Urinary bladder (tissue), 4 donors: ENCODE data around the gene ATP5F1E. TPM values are rescaled to one million over a fixed set of nuclear protein-coding genes. Genes with fewer than 3 reads are reported as not detected.

Source experiments
- DNase-seq: peaks from one replicate; pipeline ENCODE4 v3.0.0-alpha.2; 2015; ENCODE audit errors: extremely low spot score
- H3K27ac ChIP-seq: one replicate; pipeline ENCODE4 v1.5.1; 2013; ENCODE audit warnings: low read depth, mild to moderate bottlenecking, moderate library complexity
- H3K36me3 ChIP-seq: one replicate; pipeline ENCODE4 v1.6.1; 2013; ENCODE audit warnings: mild to moderate bottlenecking, moderate library complexity; ENCODE audit not compliant: insufficient read depth
- H3K4me1 ChIP-seq: one replicate; pipeline ENCODE4 v1.6.1; 2013; ENCODE audit warnings: mild to moderate bottlenecking, moderate library complexity; ENCODE audit not compliant: insufficient read depth
- H3K4me3 ChIP-seq: one replicate; pipeline ENCODE4 v1.5.1; 2013; ENCODE audit warnings: low read depth, low read length
- WGBS: extraction: QIAGEN DNeasy Blood & Tissue Kit; methylation state at CpG from one replicate; pipeline ENCODE4 v1.1.7; 2013; 5-methylcytosine and 5-hydroxymethylcytosine counted together
- polyA plus RNA-seq: library from polyadenylated mRNA; stranded (reverse); fragments of 200-250 nt; gene quantifications from one replicate; pipeline ENCODE4 v1.2.3, GENCODE V29; 2013
- total RNA-seq: library from RNA; depleted of rRNA; stranded (reverse); fragments of >200 nt; gene quantifications from one replicate; pipeline ENCODE4 v1.2.3, GENCODE V29; 2014
- donor health status: healthy with polysubstance abuse.
- donor health status: healthy.

ATP5F1E gene
- total and polyA plus RNA-seq, 2 donors: 26.8 to 50.7 TPM

DNA sequence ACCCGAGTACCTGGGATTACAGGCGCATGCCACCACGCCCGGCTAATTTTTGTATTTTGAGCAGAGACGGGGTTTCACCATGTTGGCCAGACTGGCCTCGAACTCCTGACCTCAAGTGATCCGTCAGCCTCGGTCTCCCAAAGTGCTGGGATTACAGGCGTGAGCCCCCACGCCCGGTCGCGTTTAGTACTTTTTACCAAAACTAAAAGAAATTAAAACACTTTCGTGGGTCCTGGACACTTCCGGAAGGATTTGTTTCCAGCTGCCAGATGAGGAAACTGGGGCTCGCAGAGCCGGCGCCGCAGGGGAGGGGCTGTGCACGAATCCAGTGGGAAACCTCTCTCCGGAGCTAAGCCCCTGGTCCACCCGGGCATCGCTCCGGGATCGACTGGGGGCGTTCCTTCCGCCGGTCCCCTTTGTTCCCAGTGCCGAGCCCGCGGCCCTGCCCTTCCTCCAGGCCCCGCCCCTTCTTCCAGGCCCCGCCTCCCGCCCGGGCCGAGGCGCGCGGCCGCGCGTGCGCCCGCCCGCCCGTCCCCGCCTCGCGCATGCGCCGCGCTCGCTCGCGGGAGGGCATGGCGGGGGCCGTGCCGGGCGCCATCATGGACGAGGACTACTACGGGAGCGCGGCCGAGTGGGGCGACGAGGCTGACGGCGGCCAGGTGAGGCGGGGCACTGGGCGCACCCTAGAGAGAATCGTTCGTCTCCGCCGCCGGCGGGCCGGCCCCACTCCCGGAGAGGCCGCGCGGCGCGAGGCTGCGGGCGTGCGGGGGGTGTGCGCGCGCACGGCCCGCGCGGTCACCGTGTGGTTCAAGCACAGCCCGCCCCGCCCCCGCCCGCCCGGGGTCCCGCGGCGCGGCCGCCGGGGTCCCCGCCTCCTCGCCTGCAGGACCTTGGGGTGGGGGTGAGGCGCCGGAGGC lies 51.2 kb downstream of the ATP5F1E start, which contains the start of gene NELFCD:
Gene NELFCD, plus strand, starts transcription at position 546 of the 917 bp plus-strand sequence. Its CDS starts 54 bp downstream, at position 600.
- no peaks in the 10 kb centered on the region for H3K4me1 ChIP-seq
- 8% methylated on average over 109 of the region's 109 CpGs for WGBS
- DNase-seq: peak; percentile 54
- H3K36me3 ChIP-seq: no peaks in the 10 kb centered on the region
- peak within 1 kb of the TSS; percentile 96 for H3K4me3 ChIP-seq
- H3K27ac ChIP-seq: peak within 1 kb of the TSS; percentile 85

DNA sequence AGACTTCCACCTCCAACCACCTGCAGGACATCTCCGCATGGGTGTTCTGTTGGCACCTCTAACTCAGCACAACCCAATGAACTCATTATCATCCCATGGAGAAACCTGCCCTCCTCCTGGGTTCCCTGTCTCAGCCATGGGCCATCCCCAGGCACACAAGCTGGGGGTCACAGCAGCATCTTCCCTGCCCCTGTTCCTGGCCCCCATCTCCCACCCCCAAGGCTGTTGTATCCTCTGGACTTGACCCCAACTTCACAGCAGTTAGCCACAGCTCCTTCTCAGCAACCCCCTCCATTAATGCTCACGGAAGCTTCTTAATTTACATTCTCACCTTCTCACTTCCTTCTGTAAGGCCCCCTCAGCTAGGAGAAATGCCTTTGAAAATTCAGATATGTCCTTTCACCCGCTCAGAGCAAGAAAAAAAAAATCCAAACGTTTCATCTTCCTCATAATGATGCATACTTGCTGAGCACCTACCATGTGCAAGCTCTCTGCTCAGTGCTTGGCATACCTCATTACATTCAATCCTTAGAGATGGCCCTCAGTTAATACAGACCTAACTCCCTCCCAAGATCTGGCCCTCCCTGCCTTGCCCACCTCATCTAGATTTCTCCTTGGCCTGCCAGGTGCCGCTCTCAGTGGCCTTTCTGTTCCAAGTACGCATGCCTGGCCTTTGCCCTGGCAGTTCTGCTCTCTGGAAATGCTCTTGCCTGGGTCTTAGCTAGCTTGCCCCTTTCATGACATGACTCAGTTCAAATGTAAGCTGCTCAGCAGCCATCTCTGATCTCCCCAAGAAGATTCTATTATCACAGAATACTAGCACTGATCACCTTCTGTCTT lies 53.6 kb downstream of the ATP5F1E start:
- no peak overlapping the region for H3K4me3 ChIP-seq
- H3K27ac ChIP-seq: no peak overlapping the region
- DNase-seq: no peak
- 67% methylated on average over 6 of the region's 6 CpGs for WGBS
- H3K4me1 ChIP-seq: no peaks in the 10 kb centered on the region
- H3K36me3 ChIP-seq: no peaks in the 10 kb centered on the region

DNA sequence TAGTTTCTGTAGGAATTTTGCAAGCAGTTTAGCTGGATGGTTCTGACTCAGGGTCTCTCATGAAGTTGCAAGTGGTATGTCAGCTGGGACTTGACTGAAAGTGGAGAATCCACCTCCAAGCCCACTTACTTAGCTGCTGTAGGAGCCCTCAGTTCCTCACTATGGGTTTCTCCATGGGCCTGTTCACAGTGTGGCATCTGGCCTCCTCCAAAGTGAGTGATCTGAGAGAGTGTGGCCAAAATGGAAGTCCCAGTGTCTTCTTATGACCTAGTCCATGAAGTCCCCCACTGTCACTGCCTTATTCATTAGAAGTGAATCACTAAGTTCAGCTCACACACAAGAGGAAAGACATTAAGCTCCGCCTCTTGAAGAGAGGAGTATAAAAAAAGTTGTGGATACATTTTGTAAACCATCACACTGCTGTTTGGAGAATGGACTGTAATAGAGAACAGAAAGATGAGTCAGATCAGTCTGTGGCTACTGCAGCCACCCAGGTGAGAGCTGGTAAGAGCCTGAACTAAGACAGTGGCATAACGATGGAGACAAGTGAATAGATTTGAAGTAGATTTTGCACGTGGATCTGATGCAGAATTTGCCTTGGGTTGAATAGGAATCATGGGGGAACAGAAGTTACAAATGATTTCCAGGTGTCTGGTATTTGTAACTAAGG lies 55.9 kb downstream of the ATP5F1E start:
- Histone ChIP-seq H3K27ac (no peak overlapping the region), H3K4me3 (no peak overlapping the region), H3K4me1 (no peaks in the 10 kb centered on the region), H3K36me3 (no peaks in the 10 kb centered on the region)
- DNase-seq: no peak
- WGBS: 87% methylated on average over 3 of the region's 3 CpGs

Other genes with a start within 250 kb of the ATP5F1E start
- gene GNAS-AS1, start 181.4 kb downstream of the ATP5F1E start, total RNA-seq: 1.4 TPM
- gene GNAS-AS1, start 181.4 kb downstream of the ATP5F1E start, polyA plus RNA-seq: 0.13 TPM
- gene GNAS, start 179.6 kb downstream of the ATP5F1E start, total RNA-seq: 483 TPM
- gene GNAS, start 179.6 kb downstream of the ATP5F1E start, polyA plus RNA-seq: 784 TPM
- 40.6 TPM for gene NELFCD, start 51.1 kb downstream of the ATP5F1E start, total RNA-seq
- 42.7 TPM for gene NELFCD, start 51.1 kb downstream of the ATP5F1E start, polyA plus RNA-seq
- 55.1 TPM for gene CTSZ, start 25.1 kb downstream of the ATP5F1E start, total RNA-seq
- gene CTSZ, start 25.1 kb downstream of the ATP5F1E start, polyA plus RNA-seq: 165 TPM
- gene TUBB1, start 12.9 kb downstream of the ATP5F1E start, total RNA-seq: 0.58 TPM
- gene TUBB1, start 12.9 kb downstream of the ATP5F1E start, polyA plus RNA-seq: 0.05 TPM
- gene PRELID3B, start 10.5 kb upstream of the ATP5F1E start, total RNA-seq: 57.2 TPM
- gene PRELID3B, start 10.5 kb upstream of the ATP5F1E start, polyA plus RNA-seq: 26.7 TPM
- gene ZNF831, start 131.5 kb upstream of the ATP5F1E start, total RNA-seq: 0.69 TPM
- gene ZNF831, start 131.5 kb upstream of the ATP5F1E start, polyA plus RNA-seq: 0.18 TPM